Activated CD8-positive, alpha-beta memory T cell treated with anti-CD3 and anti-CD28 coated beads, Interleukin-2, amount 50 U/mL, for 48 hours (primary cell): ENCODE results near the gene RSPH3.
"Not testable (repeated sequence)": the region's sequence is repeated elsewhere in the genome, so short reads cannot be mapped to it uniquely, and the experiment has no call there.

Experiments
- DNase-seq: peaks from one replicate; pipeline ENCODE4 v3.0.0-alpha.2; 2020

Gene RSPH3

GRCh38 chr6:158970640-158971275 lies 29.2 kb downstream of the RSPH3 start:
- no peak for DNase-seq

DNA sequence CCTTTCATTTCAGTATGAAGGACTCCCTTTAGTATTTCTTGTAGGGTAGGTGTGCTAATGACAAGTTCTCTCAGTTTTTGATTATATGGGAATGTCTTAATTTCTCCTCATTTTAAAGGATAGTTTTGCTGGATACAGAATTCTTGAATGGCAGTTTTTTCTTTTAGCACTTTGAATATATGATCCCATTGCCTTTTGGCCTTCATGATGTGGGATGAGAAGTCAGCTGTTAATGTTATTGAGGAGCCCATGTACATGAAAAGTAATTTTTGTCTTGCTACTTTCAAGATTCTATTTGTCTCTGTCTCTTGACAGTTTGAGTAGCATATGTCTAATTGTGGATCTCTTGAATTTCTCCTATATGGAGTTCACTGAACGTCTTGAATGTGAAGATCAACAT lies 30.9 kb downstream of the RSPH3 start:
- no peak for DNase-seq

DNA sequence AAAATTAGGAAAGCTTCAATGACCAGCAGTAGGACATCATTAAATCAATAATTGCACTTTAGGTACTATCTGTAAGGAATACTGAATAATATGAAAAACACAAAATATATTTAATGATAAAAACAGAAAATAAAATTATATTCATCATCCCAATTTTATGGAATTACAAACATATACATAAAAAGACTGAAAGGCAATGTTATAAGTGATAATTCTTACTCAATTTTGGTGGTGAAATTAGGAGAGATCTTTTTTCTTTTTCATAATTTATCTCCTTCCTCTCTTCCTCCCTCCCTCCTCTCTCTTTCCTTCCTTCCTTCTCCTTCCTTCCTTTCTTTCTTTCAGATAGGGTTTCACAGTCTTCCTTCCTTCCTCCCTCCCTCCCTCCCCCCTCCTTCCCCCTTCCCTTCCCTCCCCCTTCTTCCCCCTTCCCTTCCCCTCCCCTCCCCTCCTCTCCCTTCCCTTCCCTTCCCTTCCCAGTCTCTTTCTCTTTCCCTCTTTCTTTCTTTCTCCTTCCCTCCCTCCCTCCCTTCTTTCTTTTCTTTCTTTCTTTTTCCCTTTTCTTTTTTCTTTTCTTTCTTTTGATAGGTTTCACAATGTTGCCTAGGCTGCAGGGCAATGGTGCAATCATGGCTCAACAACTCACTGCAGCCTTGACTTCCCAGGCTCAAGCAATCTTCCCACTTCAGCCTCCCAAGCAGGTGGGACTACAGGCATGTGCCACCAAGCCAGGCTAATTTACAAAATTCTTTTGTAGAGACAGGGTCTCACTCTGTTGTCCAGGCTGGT lies 36.8 kb downstream of the RSPH3 start:
- DNase-seq, result no peak

GRCh38 chr6:158962371-158962770 lies 37.6 kb downstream of the RSPH3 start:
- no peak for DNase-seq

GRCh38 chr6:158960026-158960425 lies 40.0 kb downstream of the RSPH3 start:
- DNase-seq, result no peak

DNA sequence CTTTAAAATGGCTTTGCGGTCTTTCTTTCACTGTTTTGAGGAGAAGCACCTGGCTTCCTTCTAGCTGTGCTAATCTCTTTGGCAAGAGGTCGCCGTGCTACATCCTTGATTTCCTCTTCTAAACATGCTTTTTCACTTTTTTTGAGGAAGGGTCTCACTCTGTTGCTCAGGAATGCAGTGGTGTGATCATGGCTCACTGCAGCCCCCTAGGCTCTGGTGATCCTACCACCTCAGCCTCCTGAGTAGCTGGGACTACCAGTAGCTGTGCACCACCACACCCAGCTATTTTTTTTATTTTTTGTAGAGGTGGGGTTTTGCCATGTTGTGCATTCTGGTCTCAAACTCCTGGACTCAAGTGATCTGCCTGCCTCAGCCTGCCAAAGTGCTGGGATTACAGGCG lies 40.5 kb downstream of the RSPH3 start:
- DNase-seq, result no peak

GRCh38 chr6:158958504-158959386 lies 41.3 kb downstream of the RSPH3 start:
- no peak for DNase-seq

GRCh38 chr6:158955255-158955654 lies 44.7 kb downstream of the RSPH3 start:
- DNase-seq, result no peak

GRCh38 chr6:158954753-158955152 lies 45.2 kb downstream of the RSPH3 start:
- no peak for DNase-seq

GRCh38 chr6:158952011-158952410 lies 48.0 kb downstream of the RSPH3 start:
- not testable (repeated sequence) for DNase-seq

DNA sequence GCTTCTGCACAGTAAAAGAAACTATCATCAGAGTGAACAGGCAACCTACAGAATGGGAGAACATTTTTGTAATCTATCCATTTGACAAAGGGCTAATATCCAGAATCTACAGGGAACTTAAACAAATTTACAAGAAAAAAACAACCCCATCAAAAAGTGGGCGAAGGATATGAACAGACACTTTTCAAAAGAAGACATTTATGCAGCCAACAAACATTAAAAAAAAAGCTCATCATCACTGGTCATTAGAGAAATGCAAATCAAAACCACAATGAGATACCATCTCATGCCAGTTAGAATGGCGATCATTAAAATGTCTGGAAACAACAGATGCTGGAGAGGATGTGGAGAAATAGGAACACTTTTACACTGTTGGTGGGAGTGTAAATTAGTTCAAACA lies 48.4 kb downstream of the RSPH3 start:
- DNase-seq, result not testable (repeated sequence)

- no peak for DNase-seq
These were observed 52.7 kb downstream of the RSPH3 start for GRCh38 chr6:158947284-158947683.

DNA sequence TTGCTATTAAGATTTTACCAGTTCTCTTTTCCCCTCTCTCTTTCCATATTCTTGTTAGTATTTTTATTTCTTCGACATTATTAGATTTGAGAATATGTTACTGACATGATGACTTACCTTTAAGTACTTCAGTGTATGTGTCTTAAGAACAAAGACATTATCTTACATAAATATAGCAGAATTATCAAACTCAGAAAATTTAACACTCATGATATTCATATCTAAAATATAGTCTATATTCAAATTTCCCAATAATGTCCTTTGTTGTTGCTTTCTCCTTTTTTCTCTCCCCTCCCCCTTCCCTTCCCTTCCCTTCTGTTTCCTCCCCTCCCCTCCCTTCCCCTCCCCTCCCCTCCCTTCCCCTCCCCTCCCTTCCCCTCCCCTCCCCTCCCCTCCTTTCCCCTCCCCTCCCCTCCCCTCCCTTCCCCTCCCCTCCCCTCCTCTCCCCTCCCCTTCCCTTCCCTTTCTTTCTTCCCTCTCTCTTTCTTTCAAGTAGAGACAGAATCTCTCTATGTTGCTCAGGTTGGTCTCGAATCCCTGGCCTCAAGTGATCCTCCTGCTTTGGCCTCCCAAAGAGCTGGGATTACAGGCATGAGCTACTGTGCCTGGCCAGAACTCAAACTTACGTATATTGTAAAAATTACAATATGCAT lies 56.5 kb downstream of the RSPH3 start:
- no peak for DNase-seq

DNA sequence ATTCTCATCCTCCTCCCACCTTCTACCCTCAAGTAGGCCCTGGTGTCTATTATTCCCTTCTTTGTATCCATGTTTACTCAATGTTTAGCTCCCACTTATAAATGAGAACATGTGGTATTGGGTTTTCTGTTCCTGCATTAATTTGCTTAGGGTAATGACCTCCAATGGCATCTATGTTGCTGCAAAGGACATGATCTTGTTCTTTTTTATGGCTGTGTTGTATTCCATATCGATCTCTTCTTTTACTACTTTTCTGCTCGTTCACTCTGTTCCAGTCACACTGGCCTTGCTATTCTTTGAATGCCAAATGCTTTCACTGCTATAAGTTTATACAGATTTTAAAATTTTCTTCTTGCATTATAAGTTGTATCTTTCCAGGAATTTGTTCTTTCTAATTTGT lies 57.7 kb downstream of the RSPH3 start:
- no peak for DNase-seq

DNA sequence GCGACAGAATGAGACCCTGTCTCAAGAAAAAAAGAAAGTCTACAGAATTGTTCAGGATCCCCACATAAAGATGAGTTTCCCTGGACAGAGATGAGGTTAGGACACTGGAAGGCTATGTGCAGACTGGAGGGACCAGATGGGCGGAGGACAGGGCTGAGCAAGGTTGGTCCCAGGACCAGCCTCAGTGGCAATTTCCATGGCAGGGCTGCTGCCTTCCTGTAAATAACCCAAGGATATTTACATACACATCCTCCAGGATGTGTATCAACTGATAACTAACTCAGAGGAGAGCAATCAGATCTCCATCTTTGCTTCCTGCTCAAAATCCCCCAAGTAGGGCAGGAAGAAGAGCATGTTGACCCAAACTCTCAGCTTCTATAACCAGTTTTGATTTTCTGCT lies 58.8 kb downstream of the RSPH3 start:
- DNase-seq, result no peak

- no peak for DNase-seq
These were observed 60.5 kb downstream of the RSPH3 start for GRCh38 chr6:158939255-158940159.

- no peak for DNase-seq
These were observed 61.2 kb downstream of the RSPH3 start for GRCh38 chr6:158938811-158939254.

DNA sequence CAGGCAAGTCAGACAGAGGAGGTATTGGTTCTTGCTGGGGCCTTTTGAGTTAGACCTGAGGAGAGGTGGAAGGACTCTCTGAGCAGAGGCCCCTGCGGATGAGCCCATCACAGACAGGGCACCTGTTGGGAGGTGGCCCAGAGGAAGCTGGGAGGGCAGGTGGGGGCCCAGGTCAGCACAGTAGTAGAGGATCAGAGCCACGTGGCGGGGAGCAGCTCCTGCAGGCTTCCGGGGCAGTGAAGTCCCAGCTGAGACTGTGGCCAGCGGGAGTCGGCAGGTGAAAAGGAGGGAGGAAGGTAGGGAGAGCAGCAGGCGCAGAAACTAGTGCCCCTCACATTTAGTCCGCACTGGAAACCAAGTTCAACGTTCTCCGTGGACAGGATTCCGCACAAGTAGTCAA lies 61.8 kb downstream of the RSPH3 start:
- DNase-seq, result no peak

DNA sequence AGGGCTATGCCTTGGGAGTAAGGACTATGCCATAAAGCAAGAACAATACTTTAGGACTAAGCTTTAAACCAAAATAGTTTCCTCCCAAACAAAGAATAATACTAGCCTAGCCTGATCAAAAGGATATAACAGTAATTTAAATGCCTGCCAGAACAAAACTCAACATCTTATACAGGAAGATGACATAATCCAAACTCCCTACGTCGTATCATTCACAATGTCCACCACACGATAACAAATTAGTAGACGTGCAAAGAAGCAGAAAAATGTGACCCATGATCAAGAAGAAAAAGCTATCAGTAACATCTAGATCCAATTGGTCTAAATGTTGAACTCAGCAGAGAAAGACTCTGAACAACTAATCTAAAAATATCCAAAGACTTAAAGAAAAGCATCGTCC lies 65.8 kb downstream of the RSPH3 start:
- DNase-seq, result no peak

- DNase-seq, result no peak
These were observed 66.9 kb downstream of the RSPH3 start for GRCh38 chr6:158933079-158933595.

DNA sequence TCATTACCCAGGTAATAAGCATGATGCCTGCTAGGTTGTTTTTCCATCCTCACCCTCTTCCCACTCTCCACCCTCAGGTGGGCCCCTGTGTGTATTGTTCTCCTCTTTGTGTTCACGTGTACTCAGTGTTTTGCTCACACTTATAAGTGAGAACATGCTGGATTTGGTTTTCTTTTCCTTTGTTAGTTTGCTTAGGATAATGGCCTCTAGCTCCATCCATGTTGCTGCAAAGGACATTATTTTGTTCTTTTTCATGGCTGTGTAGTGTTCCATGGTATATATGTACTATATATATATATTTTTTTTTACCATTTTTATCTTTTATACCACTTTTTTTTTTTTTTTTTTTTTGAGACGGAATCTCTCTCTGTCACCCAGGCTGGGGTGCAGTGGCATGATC lies 71.9 kb downstream of the RSPH3 start:
- no peak for DNase-seq

DNA sequence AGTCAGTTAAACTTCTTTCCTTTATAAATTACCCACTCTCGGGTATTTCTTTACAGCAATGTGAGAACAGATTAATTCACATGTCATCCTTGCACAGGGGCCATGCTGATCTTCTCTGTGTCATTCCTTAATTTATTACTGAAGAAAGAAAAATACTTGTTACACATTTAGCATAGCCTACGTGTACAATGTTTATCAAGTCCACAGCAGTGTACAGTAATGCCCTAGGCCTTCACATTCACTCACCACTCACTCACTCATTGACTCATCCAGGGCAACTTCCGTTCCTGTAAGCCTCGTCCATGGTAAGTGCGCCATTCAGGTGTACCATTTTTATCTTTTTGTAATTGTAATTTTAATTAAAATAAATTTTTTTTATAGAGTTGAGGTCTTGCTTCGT lies 73.6 kb downstream of the RSPH3 start:
- DNase-seq, result no peak
